Activated T-helper 1 cell treated with Interleukin-2 at 50 U/mL for 16 hours (primary cell): ENCODE data around the gene ALDH9A1.
"Not testable (repeated sequence)": the region's sequence is repeated elsewhere in the genome, so short reads cannot be mapped to it uniquely, and the experiment has no call there.

Experiments used
- DNase-seq: peaks from one replicate; pipeline ENCODE4 v3.0.0-alpha.2; 2020; ENCODE audit warnings: low read depth

Gene ALDH9A1

GRCh38 chr1:165645654-165646366, 52.6 kb downstream of the ALDH9A1 start:
- no peak for DNase-seq

- DNase-seq, result no peak
Measured at GRCh38 chr1:165644064-165644735, 54.2 kb downstream of the ALDH9A1 start.

GRCh38 chr1:165641231-165641987, 57.0 kb downstream of the ALDH9A1 start:
- DNase-seq, result no peak

- no peak for DNase-seq
Measured at GRCh38 chr1:165639821-165640623, 58.3 kb downstream of the ALDH9A1 start.

- not testable (repeated sequence) for DNase-seq
Measured at GRCh38 chr1:165638211-165638610, 60.2 kb downstream of the ALDH9A1 start.

- DNase-seq, result no peak
Measured at GRCh38 chr1:165637427-165637826, 60.9 kb downstream of the ALDH9A1 start.

GRCh38 chr1:165635823-165636222, 62.5 kb downstream of the ALDH9A1 start:
- DNase-seq, result no peak

- no peak for DNase-seq
Measured at GRCh38 chr1:165635329-165635728, 63.0 kb downstream of the ALDH9A1 start.

GRCh38 chr1:165634154-165634921, 64.0 kb downstream of the ALDH9A1 start:
- DNase-seq, result no peak

- DNase-seq, result no peak
Measured at GRCh38 chr1:165633614-165634013, 64.7 kb downstream of the ALDH9A1 start.

- no peak for DNase-seq
Measured at GRCh38 chr1:165632491-165632890, 65.9 kb downstream of the ALDH9A1 start.

- DNase-seq, result no peak
Measured at GRCh38 chr1:165632152-165632469, 66.3 kb downstream of the ALDH9A1 start.

GRCh38 chr1:165631342-165632151, 66.8 kb downstream of the ALDH9A1 start:
- peak; percentile 8 for DNase-seq

- peak; percentile 90 for DNase-seq
Measured at GRCh38 chr1:165630629-165631341, 67.6 kb downstream of the ALDH9A1 start, which contains the start of gene MGST3. Gene MGST3, plus strand, starts transcription at chr1:165631234. Its CDS starts 18,614 bp downstream, at chr1:165649848.

GRCh38 chr1:165629848-165630628, 68.3 kb downstream of the ALDH9A1 start:
- DNase-seq, result no peak

GRCh38 chr1:165629151-165629550, 69.2 kb downstream of the ALDH9A1 start:
- DNase-seq, result no peak

- DNase-seq, result no peak
Measured at GRCh38 chr1:165628147-165628822, 70.1 kb downstream of the ALDH9A1 start.

- DNase-seq, result no peak
Measured at GRCh38 chr1:165624441-165624840, 73.9 kb downstream of the ALDH9A1 start.
